NT2/D1 (cell line): ENCODE data around the gene MYRFL.

Experiments
- YY1 ChIP-seq: IDR thresholded peaks from 2 replicates; pipeline ENCODE4 v1.6.1; 2011; ENCODE audit not compliant: insufficient read length, insufficient read depth
- ZNF274 ChIP-seq: IDR thresholded peaks from 2 replicates; pipeline ENCODE4 v1.6.1; 2011; ENCODE audit warnings: mild to moderate bottlenecking, low read depth, low read length

DNA sequence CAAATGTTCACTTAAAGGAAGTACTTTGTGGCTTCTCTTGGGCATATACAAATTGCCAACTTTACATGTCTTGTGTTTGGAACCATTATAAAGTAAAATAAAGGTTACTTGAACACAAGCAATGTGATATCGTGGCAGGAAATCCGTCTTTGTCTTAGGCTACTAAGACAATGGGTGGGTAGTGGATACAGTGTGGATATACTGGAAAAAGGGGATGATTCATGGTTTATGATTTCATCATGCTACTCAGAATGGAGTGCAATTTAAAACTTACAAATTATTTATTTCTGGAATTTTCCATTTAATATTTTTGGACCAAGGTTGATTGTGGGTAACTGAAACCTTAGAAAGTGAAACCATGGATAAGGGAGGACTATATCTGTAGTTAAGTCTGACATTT lies 48.4 kb downstream of the MYRFL start:
- TF ChIP-seq ZNF274 (no peak), YY1 (no peak)
